Endothelial cell of umbilical vein (primary cell): ENCODE results near the gene GSTM4. TPM values are rescaled to one million over a fixed set of nuclear protein-coding genes. Genes with fewer than 3 reads are reported as not detected.
"Not testable (repeated sequence)": the region's sequence is repeated elsewhere in the genome, so short reads cannot be mapped to it uniquely, and the experiment has no call there.

Experiments used
- BruUV-seq: library from RNA; stranded (reverse); fragments of 400-500 nt; replicated peaks from 2 replicates; lab custom pipeline; 2021; lab: Mats Ljungman, UMichigan
- CTCF ChIA-PET: fragments of 300-600, 350-600 bp; sonication (Branson Sonifier 250); formaldehyde crosslinking; loops from one replicate; lab custom pipeline; 2021; ENCODE audit warnings: antibody characterized with exemption, inconsistent platforms; lab: Charles Lee
- POLR2A ChIA-PET: fragments of 300-600, 350-600 bp; sonication (Branson Sonifier 250); formaldehyde crosslinking; loops from one replicate; lab custom pipeline; 2021; ENCODE audit warnings: antibody characterized with exemption, inconsistent platforms; lab: Charles Lee
- DNase-seq: peaks from one replicate; pipeline ENCODE4 v3.0.0-alpha.2; 2011; ENCODE audit warnings: low read depth, low spot score
- FAIRE-seq: peaks from 2 replicates; lab custom pipeline; 2011; peaks lifted over from hg19 to GRCh38; lab: Jason Lieb, UNC
- H2AFZ ChIP-seq: 2 replicates; pipeline ENCODE4 v1.6.0; 2012; ENCODE audit warnings: low read depth, low read length, control low read depth, inconsistent platforms
- H3K27ac ChIP-seq: 2 replicates; pipeline ENCODE4 v1.5.1; 2011; ENCODE audit warnings: low read depth, mild to moderate bottlenecking, control low read depth, low read length, moderate library complexity; ENCODE audit not compliant: insufficient read depth
- H3K27me3 ChIP-seq, 2 experiments: 2 replicates each; pipeline versions ENCODE4 v1.6.0 to v1.6.1; 2011; ENCODE audit warnings: low read length in 2 of 2, mixed read lengths in 1 of 2; ENCODE audit not compliant: control insufficient read depth in 2 of 2, insufficient read depth in 2 of 2
- H3K36me3 ChIP-seq, 2 experiments: 2 replicates in 1 of 2; 3 replicates in 1 of 2; pipeline ENCODE4 v1.5.1; 2011; ENCODE audit warnings: low read length in 2 of 2, mild to moderate bottlenecking in 1 of 2, moderate library complexity in 1 of 2; ENCODE audit not compliant: control insufficient read depth in 2 of 2, insufficient read depth in 2 of 2; ENCODE audit errors: extremely low read depth in 1 of 2
- H3K4me1 ChIP-seq: 3 replicates; pipeline ENCODE4 v1.5.1; 2011; ENCODE audit warnings: mild to moderate bottlenecking, low read length; ENCODE audit not compliant: control insufficient read depth, insufficient read depth; ENCODE audit errors: extremely low read depth
- H3K4me2 ChIP-seq: 2 replicates; pipeline ENCODE4 v1.6.1; 2011; ENCODE audit warnings: low read length, control low read depth, mixed read lengths; ENCODE audit not compliant: insufficient read depth
- H3K4me3 ChIP-seq, 3 experiments: fragments of 200-600 bp in 1 of 3; sonication (generic), shearing (Covaris generic) in 1 of 3; replicated peaks in 1 of 3; 2 replicates each; pipeline ENCODE4 v1.5.1; 2011 to 2016; ENCODE audit warnings: control low read depth in 3 of 3, low read length in 3 of 3, mild to moderate bottlenecking in 2 of 3, inconsistent platforms in 1 of 3, low read depth in 1 of 3, moderate library complexity in 1 of 3; ENCODE audit not compliant: insufficient read depth in 1 of 3
- H3K79me2 ChIP-seq: 2 replicates; pipeline ENCODE4 v1.6.0; 2012; ENCODE audit warnings: low read length, inconsistent platforms; ENCODE audit not compliant: control insufficient read depth, insufficient read depth
- H3K9ac ChIP-seq: replicated peaks from 2 replicates; pipeline ENCODE3; 2011; ENCODE audit warnings: low read length, control low read depth; ENCODE audit not compliant: insufficient read depth; ENCODE audit errors: extremely low read depth
- H3K9me1 ChIP-seq: replicated peaks from 3 replicates; pipeline ENCODE4 v1.6.0; 2011; ENCODE audit warnings: mild to moderate bottlenecking, low read length; ENCODE audit not compliant: control insufficient read depth, insufficient read depth; ENCODE audit errors: extremely low read depth
- H3K9me3 ChIP-seq: replicated peaks from 2 replicates; pipeline ENCODE4 v1.5.1; 2012; ENCODE audit warnings: low read length, inconsistent platforms; ENCODE audit not compliant: control insufficient read depth, insufficient read depth
- H4K20me1 ChIP-seq: replicated peaks from 2 replicates; pipeline ENCODE3; 2011; ENCODE audit warnings: mild to moderate bottlenecking, low read length; ENCODE audit not compliant: control insufficient read depth, insufficient read depth; ENCODE audit errors: extremely low read depth
- EZH2 ChIP-seq: IDR thresholded peaks from 2 replicates; pipeline ENCODE4 v1.6.1; 2012; ENCODE audit warnings: borderline replicate concordance, low read depth, mild to moderate bottlenecking, moderate library complexity, low read length, inconsistent platforms; ENCODE audit not compliant: severe bottlenecking
- FOS ChIP-seq: IDR thresholded peaks from 2 replicates; pipeline ENCODE4 v1.6.1; 2011; ENCODE audit warnings: mild to moderate bottlenecking, low read length, moderate library complexity, borderline replicate concordance; ENCODE audit not compliant: insufficient read depth
- GATA2 ChIP-seq: IDR thresholded peaks from 2 replicates; pipeline ENCODE4 v1.7.0; 2011; ENCODE audit warnings: low read depth, mild to moderate bottlenecking, moderate library complexity, mixed read lengths, low read length; ENCODE audit not compliant: insufficient read length, insufficient read depth
- JUN ChIP-seq: IDR thresholded peaks from 2 replicates; pipeline ENCODE4 v1.6.1; 2011; ENCODE audit warnings: borderline replicate concordance, low read depth; ENCODE audit not compliant: insufficient read length, insufficient read depth
- MYC ChIP-seq: IDR thresholded peaks from one replicate; pipeline ENCODE4 v1.6.1; 2011; ENCODE audit warnings: mild to moderate bottlenecking, low read depth, low read length
- POLR2A ChIP-seq: IDR thresholded peaks from 2 replicates; pipeline ENCODE4 v1.6.1; 2012; ENCODE audit warnings: low read depth, mild to moderate bottlenecking, control low read depth, low read length
- POLR2AphosphoS5 ChIP-seq: IDR thresholded peaks from 2 replicates; pipeline ENCODE4 v1.6.1; 2012; ENCODE audit warnings: low read depth, mild to moderate bottlenecking, control low read depth, low read length, moderate library complexity; ENCODE audit not compliant: insufficient read depth
- dilution Hi-C: fragments of 300-500 bp; cut with MboI; formaldehyde crosslinking; loops from one replicate; pipeline ENCODE4 v1.15.0; 2019; ENCODE audit warnings: low sequenced_read_pairs; ENCODE audit not compliant: extremely low pct_ligation_motif_present
- intact Hi-C: fragments of 100-400 bp; cut with micrococcal nuclease; formaldehyde crosslinking; loops from one replicate; pipeline ENCODE4 v1.10.0; 2022
- polyA plus RNA-seq, 4 experiments: library from polyadenylated mRNA; depleted of rRNA in 3 of 4; stranded (reverse) in 3 of 4; unstranded in 1 of 4; fragments of >200 nt; gene quantifications; 2 replicates each; pipeline versions ENCODE4 v1.2.1 to v1.2.3, GENCODE V29; 2011 to 2012; ENCODE audit warnings: missing spikeins in 1 of 4
- total RNA-seq: library from RNA; stranded (reverse); gene quantifications from 2 replicates; pipeline ENCODE4 v1.2.3, GENCODE V29; 2021
- TF ChIP-seq, protein P1 (sequence below), 2 donors: IDR thresholded peaks; 1 replicate in 1 of 2; 2 replicates in 1 of 2; pipeline ENCODE4 v1.5.1; 2011; ENCODE audit warnings: low read length in 2 of 2, mild to moderate bottlenecking in 2 of 2, moderate library complexity in 2 of 2, control low read depth in 1 of 2, inconsistent platforms in 1 of 2, low read depth in 1 of 2; ENCODE audit not compliant: insufficient read depth in 1 of 2; ENCODE audit errors: extremely low read depth in 1 of 2
- TF ChIP-seq, protein P2 (sequence below): IDR thresholded peaks from 2 replicates; pipeline ENCODE4 v1.6.1; 2011; ENCODE audit not compliant: insufficient read depth, insufficient read length

GSTM4 gene
- total and polyA plus RNA-seq, 2 donors (not counting 3 experiments of a cell fraction or from before 2014, with no cell fraction given), result 9.5 to 11.6 TPM

DNA sequence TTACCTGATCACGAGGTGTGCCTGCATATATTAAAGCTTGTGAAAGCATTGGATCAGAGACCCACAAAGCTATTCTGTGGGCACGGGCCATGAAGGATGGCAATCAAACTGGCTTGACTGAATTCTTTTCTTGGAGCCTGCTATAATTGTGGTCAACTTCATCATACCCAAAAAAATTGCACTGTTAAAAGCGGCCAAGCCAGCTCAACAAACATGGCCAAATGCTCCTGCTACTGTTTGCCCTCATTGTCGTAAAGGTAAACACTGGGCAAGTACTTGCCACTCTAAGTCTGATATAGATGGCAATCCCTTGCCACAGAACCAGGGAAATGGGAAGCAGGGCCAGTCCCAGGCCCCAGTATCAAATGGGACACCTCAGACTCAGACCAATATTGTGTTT, 49.5 kb downstream of the GSTM4 start:
- Histone ChIP-seq H3K27ac (no peak overlapping the region), H3K27me3 (peaks cover 0 to 4% of the 10 kb centered on the region in 2 experiments), H4K20me1 (no peaks in the 10 kb centered on the region), H3K9ac (no peak overlapping the region), H3K36me3 (no peaks in the 10 kb centered on the region), H3K4me2 (no peak overlapping the region), H3K9me3 (no peaks in the 10 kb centered on the region), H3K4me1 (no peaks in the 10 kb centered on the region), H2AFZ (no peak overlapping the region), H3K4me3 (no peak overlapping the region), H3K9me1 (no peaks in the 10 kb centered on the region), H3K79me2 (no peaks in the 10 kb centered on the region)
- POLR2A ChIA-PET, result no interaction called here
- intact Hi-C loops, result no loop called here
- CTCF ChIA-PET, result interaction anchor here (2.0 kb wide), 2 partner anchors 66 to 160 kb away, joined by 4 to 9 read pairs; no protein-coding TSS in a partner anchor
- dilution Hi-C loops, result no loop called here
- no TSS peak for BruUV-seq
- TF ChIP-seq POLR2A (no peak), EZH2 (no peak), JUN (no peak), MYC (no peak), GATA2 (no peak), FOS (no peak), POLR2AphosphoS5 (no peak)
- TF ChIP-seq, protein P1, sequence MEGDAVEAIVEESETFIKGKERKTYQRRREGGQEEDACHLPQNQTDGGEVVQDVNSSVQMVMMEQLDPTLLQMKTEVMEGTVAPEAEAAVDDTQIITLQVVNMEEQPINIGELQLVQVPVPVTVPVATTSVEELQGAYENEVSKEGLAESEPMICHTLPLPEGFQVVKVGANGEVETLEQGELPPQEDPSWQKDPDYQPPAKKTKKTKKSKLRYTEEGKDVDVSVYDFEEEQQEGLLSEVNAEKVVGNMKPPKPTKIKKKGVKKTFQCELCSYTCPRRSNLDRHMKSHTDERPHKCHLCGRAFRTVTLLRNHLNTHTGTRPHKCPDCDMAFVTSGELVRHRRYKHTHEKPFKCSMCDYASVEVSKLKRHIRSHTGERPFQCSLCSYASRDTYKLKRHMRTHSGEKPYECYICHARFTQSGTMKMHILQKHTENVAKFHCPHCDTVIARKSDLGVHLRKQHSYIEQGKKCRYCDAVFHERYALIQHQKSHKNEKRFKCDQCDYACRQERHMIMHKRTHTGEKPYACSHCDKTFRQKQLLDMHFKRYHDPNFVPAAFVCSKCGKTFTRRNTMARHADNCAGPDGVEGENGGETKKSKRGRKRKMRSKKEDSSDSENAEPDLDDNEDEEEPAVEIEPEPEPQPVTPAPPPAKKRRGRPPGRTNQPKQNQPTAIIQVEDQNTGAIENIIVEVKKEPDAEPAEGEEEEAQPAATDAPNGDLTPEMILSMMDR (IDR thresholded peaks at IDR 0.05; ENCODE audit: extremely low read depth in 1 of 2, insufficient read depth in 1 of 2, low read depth in 1 of 2, low read length in 2 of 2), result no peak
- TF ChIP-seq, protein P2, sequence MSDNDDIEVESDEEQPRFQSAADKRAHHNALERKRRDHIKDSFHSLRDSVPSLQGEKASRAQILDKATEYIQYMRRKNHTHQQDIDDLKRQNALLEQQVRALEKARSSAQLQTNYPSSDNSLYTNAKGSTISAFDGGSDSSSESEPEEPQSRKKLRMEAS, result no peak
- no peak for DNase-seq
- no peak for FAIRE-seq

DNA sequence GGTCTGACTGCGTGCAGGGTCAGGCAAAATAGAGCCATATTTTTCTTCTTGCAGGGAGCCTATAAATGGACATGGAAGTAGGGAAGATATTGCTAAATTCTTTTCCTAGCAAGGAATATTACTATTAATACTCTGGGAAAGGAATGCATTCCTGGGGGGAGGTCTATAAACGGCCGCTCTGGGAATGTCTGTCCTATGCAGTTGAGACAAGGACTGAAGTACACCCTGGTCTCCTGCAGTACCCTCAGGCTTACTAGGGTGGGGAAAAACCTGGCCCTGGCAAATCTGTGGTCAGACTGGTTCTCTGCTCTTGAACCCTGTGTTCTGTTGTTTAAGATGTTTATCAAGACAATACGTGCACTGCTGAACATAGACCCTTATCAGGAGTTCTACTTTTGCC, 53.0 kb downstream of the GSTM4 start:
- H4K20me1 ChIP-seq, BruUV-seq, H2AFZ ChIP-seq, H3K79me2 ChIP-seq, H3K4me2 ChIP-seq, H3K36me3 ChIP-seq, intact Hi-C loops, H3K9ac ChIP-seq, H3K27me3 ChIP-seq, H3K4me3 ChIP-seq, dilution Hi-C loops, H3K9me3 ChIP-seq, CTCF ChIA-PET, DNase-seq, H3K9me1 ChIP-seq, FAIRE-seq, H3K27ac ChIP-seq, H3K4me1 ChIP-seq, POLR2A ChIA-PET: not testable (repeated sequence)

DNA sequence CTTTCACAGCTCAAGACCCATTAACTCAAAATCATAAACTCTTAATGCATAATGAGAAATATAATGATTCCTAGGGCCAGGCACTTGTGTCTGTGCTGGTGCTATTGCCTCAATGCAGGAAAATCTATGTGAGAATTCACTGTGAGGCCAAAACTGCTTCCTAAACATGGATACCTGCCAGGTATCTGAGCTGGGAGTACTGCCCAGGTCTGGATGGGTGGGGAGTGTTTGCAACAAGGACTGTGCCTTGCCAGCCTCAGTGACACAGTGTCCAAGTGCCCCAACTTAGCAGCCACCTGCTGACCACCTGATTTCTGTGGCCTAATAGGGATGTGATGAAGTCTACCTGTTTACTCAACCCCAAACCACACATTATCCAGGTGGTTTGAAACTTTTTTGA, 53.9 kb downstream of the GSTM4 start:
- H3K27ac ChIP-seq, FAIRE-seq, H3K9me3 ChIP-seq, POLR2A ChIA-PET, H2AFZ ChIP-seq, BruUV-seq, H3K36me3 ChIP-seq, H3K4me1 ChIP-seq, H4K20me1 ChIP-seq, H3K79me2 ChIP-seq, H3K4me3 ChIP-seq, H3K4me2 ChIP-seq, H3K27me3 ChIP-seq, H3K9ac ChIP-seq, DNase-seq, dilution Hi-C loops, H3K9me1 ChIP-seq, CTCF ChIA-PET, intact Hi-C loops: not testable (repeated sequence)
